Measurements from ENCODE around the gene HAUS3.

GRCh38 chr4:2290974-2291704 is 49.2 kb upstream of the HAUS3 start:
- TF ChIP-seq CEBPB (IDR thresholded peaks at IDR 0.05; ENCODE audit: low read depth, low read length), result no peak
- TF ChIP-seq SUZ12 (IDR thresholded peaks at IDR 0.05; ENCODE audit: low read length), result no peak
- no peak for TF ChIP-seq SP2 (IDR thresholded peaks at IDR 0.05; ENCODE audit: low read length)
- TF ChIP-seq, protein P1, sequence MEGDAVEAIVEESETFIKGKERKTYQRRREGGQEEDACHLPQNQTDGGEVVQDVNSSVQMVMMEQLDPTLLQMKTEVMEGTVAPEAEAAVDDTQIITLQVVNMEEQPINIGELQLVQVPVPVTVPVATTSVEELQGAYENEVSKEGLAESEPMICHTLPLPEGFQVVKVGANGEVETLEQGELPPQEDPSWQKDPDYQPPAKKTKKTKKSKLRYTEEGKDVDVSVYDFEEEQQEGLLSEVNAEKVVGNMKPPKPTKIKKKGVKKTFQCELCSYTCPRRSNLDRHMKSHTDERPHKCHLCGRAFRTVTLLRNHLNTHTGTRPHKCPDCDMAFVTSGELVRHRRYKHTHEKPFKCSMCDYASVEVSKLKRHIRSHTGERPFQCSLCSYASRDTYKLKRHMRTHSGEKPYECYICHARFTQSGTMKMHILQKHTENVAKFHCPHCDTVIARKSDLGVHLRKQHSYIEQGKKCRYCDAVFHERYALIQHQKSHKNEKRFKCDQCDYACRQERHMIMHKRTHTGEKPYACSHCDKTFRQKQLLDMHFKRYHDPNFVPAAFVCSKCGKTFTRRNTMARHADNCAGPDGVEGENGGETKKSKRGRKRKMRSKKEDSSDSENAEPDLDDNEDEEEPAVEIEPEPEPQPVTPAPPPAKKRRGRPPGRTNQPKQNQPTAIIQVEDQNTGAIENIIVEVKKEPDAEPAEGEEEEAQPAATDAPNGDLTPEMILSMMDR (IDR thresholded peaks at IDR 0.05; ENCODE audit: control extremely low read depth in 1 of 3, insufficient read depth in 1 of 3, low read depth in 1 of 3, low read length in 3 of 3), result no peak
- TF ChIP-seq TEAD4 (IDR thresholded peaks at IDR 0.05; ENCODE audit: low read depth, low read length), result no peak
- TF ChIP-seq KDM4A (IDR thresholded peaks at IDR 0.05; ENCODE audit: low read depth, low read length, severe bottlenecking), result no peak
- TF ChIP-seq, protein P2, sequence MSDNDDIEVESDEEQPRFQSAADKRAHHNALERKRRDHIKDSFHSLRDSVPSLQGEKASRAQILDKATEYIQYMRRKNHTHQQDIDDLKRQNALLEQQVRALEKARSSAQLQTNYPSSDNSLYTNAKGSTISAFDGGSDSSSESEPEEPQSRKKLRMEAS (IDR thresholded peaks at IDR 0.05), result no peak
